NCI-H2107 (cell line): ENCODE results near the gene NLRC5.

Source experiments
- DNase-seq: peaks from one replicate; lab custom pipeline; 2025; lab: John Stamatoyannopoulos, UW

Gene NLRC5, protein sequence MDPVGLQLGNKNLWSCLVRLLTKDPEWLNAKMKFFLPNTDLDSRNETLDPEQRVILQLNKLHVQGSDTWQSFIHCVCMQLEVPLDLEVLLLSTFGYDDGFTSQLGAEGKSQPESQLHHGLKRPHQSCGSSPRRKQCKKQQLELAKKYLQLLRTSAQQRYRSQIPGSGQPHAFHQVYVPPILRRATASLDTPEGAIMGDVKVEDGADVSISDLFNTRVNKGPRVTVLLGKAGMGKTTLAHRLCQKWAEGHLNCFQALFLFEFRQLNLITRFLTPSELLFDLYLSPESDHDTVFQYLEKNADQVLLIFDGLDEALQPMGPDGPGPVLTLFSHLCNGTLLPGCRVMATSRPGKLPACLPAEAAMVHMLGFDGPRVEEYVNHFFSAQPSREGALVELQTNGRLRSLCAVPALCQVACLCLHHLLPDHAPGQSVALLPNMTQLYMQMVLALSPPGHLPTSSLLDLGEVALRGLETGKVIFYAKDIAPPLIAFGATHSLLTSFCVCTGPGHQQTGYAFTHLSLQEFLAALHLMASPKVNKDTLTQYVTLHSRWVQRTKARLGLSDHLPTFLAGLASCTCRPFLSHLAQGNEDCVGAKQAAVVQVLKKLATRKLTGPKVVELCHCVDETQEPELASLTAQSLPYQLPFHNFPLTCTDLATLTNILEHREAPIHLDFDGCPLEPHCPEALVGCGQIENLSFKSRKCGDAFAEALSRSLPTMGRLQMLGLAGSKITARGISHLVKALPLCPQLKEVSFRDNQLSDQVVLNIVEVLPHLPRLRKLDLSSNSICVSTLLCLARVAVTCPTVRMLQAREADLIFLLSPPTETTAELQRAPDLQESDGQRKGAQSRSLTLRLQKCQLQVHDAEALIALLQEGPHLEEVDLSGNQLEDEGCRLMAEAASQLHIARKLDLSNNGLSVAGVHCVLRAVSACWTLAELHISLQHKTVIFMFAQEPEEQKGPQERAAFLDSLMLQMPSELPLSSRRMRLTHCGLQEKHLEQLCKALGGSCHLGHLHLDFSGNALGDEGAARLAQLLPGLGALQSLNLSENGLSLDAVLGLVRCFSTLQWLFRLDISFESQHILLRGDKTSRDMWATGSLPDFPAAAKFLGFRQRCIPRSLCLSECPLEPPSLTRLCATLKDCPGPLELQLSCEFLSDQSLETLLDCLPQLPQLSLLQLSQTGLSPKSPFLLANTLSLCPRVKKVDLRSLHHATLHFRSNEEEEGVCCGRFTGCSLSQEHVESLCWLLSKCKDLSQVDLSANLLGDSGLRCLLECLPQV (N-terminal part only)

DNA sequence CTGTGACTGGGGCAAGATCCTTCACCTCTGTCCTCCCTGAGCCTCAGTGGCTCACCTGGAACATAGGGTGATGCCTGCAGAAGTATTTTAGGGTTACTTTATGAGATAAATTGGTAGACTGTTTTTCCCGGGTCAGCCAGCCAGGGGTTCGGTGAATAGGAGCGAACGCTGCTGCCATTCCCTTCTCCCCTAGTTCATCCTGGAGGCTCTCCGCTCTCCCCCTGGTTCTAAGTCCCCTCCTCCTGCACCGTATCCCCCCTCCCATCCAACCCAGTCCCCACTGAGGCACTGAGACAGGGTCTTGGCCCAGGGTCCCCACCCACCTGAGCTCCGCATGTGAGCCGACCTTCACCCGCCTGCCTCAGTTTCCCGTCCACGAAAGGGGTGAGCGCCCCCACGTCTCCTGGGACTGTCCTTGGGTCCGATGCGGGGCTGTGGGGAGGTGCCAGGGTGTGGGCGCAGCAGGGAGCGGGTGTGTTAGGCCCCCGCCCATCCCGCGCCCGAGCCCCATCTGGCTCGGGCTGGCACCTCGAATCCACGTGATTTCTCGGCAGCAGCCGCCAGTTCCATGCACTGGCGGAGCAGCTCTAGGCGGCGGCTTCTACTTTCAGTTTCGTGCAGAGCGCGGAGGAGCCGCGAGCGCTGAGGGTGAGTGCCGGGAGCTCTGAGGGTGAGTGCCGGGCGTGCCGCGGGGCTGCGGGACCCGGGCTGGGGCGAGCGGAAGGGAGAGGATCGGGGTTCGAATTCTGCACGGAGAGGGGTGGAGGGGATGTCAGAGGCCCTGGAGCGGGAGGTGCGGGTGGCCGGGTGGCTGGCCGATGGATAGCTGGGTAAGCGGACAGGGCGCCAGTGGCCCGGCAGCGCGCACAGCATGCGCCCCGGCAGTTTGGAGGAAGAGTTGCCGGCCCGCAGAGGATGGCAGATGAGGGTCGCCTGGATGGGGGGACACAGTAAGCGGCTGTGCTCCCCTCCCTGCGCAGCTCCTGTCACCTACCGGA is at the start of gene NLRC5:
TSS of gene NLRC5 (plus strand) at position 610 of the 998 bp plus-strand sequence. CDS start 31,156 bp downstream, outside the sequence.
- peak; percentile 71 for DNase-seq

DNA sequence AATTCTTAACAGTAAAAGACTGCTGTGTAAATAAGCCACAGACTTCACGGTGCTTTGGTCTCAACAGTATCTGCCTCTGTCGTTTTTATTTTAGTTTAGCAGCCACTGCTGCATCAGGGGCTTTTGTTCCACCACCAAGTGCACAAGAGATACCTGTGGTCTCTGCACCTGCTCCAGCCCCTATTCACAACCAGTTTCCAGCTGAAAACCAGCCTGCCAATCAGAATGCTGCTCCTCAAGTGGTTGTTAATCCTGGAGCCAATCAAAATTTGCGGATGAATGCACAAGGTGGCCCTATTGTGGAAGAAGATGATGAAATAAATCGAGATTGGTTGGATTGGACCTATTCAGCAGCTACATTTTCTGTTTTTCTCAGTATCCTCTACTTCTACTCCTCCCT is 49.6 kb upstream of the NLRC5 start:
- peak; percentile 73 for DNase-seq

DNA sequence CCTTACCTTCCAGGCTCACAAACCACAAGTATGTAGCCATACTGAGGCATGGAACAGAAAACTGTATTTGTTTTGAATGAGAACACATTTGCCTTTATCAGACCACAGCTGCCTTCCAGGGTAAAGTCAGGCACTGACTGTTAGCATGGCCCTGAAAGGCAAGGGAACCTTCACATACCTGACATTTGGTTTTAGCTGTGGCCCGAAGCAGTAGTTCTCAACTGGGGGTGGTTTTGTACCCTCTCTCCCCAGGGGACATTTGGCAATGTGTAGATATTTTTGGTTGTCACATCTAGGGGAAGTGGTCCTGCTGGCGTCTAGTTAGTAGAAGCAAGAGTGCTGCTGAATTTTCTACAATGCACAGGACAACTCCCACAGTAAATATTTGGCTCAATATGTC is 48.3 kb upstream of the NLRC5 start:
- DNase-seq, result no peak

DNA sequence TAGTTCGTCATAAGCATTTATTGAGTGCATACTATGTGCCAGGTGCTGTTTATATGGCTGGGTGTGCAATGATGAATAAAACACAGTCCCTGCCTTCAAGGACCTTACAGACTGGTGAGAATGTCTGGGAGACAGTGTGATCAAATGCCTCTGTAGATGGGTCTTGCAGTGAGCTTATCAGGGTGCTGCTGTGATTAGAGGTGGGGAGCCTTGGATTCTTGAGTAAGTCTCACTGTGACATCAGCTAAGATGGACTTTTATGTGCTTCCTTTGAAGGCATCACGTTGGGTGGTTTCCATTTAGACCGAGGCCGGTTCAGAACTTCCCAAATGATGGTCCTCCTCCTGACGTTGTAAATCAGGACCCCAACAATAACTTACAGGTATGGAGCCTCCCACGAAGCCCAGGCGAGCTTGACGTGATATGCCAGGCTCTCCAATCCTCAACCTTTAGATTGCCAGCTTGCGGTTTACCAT is 47.5 kb upstream of the NLRC5 start:
- no peak for DNase-seq

DNA sequence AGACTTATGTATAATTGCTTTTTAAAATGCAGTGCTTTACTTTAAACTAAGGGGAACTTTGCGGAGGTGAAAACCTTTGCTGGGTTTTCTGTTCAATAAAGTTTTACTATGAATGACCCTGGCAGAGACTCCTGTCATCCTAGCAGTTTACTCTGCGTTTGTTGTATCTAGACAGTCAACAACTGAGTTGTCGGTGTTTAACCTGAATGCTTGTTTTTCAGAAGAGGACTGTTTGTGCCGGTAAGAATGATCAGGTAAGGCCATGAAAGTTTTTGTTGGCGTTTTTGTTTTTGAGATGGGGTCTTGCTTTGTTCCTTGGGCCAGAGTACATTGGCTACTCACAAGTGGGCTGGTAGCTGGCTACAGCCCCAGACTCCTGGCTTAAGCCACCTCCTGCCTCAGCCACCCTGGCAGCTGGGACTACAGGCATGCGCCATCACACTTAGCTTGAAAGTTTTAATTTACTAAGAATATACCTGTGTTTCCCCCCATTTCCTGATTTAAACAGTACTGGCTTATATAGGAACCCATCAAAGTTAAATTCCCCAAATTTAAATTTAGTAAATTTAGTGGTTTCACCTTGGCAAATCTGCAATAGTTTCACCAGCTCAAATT is 45.5 kb upstream of the NLRC5 start:
- DNase-seq, result no peak

DNA sequence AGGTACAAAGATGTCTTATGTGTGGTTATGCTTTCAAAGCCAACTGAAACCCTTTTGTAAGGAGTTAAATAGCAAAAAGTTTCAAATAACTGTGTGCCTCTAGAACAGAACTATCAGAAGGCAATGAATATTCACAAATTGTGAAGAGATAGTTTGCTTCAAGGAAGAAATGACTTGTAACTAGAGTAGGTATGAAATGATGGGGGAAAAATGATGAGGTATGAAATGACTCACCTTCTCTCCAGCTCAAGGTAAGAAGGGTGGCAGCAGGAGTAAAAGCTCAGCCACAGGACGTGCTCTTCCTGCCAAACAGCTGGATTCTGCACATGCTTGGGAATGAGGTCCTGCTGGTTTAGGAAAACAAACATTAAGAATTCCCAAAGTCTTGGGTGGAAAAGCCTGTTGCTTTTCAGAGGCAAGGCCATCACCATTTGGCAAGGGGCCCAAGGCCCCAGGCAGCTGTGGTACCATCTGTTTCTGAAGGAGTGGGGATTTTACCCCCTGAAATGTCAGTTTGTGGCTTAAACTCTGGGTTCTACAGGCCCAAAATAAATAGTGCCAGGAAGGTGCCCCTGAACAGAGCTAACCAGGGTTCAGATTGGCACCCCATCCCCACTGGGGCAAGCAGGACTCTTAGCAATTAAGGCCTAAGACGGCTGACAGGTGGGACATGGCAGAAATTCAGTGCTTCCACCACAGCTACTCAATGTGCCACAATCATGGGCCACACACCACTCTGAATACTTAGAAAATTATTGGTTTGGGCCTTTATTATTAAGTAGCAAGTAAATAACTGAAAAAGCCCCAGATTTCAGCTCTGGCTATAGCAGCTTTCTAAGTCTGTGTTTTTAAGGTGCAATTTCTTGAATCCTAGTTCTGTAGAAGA is 44.2 kb upstream of the NLRC5 start:
- no peak for DNase-seq

DNA sequence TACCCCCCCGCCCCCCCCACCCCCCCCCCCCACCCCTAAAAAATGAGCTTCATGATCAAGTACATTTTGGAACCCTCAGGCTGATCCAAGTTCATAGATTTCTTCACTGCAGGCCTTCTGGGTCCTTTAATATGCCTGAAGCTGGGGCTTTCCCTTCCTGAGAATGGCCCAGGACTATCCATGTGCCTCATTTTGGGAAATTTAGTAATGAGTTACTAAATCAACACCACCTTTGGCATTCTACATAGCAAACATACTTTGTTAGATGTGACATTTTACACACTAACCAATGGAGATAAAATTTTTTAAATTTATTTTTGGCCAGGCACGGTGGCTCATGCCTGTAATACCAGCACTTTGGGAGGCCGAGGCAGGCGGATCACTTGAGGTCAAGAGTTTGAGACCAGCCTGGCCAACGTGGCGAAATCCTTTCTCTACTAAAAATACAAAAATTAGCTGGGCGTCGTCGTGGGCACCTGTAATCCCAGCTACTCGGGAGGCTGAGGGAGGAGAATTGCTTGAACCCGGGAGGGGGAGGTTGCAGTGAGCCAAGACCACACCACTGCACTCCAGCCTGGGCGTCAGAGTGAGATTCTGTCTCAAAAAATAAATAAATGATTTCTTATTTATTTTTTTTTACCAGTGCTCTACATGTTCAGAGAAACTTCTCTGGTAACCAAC is 43.4 kb upstream of the NLRC5 start:
- DNase-seq, result no peak

DNA sequence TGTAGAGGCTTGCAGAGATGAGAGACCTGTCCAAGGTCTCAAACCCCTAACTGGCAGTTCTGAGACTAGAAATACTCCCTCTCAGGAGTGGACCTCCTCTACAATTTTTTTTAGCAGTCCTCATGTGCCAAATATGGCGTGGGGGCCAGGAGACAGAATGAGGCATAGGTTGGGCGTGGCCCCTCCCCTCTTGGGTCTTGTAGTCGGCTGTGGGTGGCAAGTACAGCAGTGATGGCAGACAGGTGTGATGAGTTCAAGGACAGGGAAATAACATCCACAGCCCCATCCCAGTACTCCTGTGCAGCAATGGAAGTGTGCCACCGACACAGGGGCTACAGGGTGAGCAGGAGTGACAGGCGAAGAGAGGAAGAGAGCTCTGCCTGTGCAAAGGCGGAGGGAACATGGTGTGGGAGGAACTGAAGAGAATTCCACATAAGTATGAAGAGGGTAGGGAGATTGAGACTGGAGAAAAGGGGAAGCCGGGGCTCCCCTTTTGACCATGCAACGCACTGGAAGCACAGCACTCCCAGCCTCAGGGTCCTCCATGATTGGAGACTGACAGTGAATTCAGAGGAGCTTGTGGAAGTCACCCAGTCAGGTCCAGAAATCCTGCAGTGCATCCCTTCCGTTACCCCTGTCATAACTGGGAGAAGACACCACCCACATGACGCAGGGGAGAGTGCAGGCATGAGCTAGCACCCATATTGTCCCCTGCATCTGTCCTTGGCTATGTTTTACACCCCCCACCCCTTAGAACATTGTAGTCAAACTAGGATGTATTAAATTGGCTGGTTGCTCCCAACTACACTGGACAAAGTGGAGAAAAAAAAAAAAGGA is 42.4 kb upstream of the NLRC5 start:
- DNase-seq, result no peak

DNA sequence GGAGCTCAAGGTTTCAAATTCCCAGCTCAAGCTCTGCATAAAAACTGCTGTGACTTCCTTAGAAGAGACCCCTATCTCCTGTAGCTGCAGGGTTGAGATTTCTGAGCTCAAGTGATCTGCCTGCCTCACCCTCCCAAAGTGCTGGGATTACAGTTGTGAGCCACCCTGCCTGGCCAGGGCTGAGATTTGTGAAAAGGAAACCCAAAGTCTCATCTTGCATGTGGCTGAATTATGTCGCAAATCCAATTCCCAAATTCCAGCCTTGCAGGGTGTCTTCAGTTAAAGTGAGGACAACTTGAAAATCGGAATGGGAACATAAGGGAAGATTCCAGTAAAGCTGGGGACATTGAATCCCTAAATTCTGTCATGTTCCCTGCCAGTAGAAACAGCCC is 41.8 kb upstream of the NLRC5 start:
- no peak for DNase-seq

DNA sequence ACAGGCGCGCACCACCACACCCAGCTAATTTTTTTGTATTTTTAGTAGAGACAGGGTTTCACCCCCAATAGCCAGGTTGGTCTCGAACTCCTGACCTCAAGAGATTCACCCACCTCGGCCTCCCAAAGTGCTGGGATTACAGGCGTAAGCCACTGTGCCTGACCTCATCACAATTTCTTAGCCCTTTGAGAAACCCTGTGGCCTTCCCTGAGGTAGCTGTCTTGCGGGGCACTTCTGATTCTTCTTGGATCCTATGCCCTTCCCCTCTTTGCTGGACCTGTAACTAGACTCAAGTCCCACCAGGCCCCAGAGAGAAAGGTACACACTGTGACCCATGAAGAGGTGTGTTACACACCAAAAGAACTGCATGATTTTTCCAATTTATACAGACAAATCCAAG is 41.1 kb upstream of the NLRC5 start:
- no peak for DNase-seq

DNA sequence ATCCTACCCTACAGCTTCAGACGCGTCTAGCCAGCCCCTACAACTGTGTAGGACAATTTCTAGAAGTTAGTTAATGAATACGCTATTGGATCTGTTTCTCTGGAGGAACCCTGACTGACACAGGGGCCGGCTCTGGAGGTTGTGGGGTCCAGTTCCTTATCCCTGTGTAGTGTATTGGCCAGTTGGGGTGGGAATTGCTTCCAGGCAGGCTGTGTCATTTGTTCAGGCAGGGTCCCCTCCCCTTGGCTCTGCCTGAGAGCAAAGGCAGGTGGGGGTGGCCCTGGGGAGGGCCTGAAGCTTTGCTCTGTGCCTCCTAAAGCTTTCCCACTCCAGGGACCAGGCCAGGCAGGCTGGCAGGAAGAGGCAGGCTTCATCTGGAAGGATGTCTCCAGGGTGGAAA is 39.3 kb upstream of the NLRC5 start:
- DNase-seq, result no peak

DNA sequence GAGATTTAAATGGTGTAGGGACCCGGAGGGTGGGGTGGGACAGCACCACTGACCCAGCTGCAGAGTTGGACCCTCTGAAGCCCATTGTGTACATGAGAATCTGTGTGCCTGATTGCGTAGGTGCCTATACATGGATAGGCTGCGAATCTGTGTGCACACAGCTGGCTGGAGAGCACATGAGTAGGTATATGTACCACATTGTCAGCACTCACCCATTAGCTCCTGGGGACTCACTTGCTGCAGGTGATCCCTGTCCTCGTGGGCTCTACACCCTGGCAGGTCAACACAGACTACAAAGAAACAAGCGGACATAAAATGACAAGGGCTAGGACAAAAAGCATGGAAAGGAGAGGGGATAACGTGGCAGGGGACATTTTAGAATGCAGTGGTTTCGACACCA is 38.9 kb upstream of the NLRC5 start:
- DNase-seq, result no peak

DNA sequence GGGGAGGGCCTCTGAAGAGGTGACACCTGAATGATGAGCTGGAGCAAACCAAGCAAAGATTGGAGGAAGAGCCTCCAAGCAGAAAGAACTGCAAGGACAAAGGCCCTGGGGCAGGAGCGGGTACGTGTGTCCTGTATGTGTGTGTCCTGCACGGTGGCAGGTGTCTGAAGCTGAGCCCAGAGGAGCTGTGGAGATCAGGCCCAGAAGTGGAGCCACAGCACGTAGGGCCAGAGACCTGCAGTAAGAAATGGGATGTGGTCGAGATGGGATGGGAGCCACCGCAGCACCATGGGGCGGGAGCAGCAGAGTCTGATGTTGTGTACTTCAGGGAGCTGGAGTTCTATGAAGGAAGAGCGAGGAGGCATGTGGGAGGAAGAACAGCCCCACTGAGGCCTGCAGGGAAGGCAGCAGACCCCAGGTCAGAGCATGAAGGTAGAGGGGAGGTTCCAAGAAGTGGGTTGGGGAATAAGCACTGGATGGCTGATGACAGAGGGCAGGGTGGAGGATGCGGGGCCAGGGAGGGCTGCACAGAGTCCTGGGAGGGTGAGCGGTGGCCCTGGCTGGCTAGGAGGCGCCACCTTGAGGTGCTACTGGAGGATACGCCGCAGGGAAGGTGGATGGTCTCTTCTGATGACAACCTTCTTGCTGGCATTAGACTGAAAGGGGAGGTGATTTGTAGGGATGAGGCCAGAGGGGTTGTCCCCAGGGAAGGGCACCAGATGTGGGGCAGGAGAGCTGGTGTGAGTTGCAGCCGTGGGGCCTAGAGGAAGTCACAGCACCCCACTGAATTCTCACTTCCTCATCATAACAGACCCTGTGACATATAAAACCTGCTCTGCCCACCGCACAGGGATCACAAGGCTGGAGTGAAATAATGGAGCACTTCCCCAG is 38.2 kb upstream of the NLRC5 start:
- peak; percentile 45 for DNase-seq

DNA sequence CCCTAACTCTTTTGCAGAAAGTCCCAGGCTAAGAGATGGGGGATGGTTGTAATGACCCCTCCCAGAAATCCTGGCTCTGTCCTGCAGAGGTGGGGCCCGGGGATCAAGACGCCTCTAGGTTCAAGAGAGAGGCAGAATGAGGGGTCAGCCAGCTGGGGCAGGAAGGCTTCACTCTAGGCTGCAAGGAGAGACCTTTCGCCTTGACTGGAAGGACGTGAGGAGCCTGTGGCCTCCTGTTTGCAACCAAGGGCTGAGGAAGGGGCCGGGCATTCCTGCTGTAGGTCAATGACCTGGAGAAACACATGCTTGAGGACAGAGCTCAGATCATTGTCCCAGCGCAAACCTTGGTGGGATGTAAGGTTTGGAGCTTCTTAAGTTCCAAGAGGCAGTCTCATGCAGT is 36.4 kb upstream of the NLRC5 start:
- no peak for DNase-seq

DNA sequence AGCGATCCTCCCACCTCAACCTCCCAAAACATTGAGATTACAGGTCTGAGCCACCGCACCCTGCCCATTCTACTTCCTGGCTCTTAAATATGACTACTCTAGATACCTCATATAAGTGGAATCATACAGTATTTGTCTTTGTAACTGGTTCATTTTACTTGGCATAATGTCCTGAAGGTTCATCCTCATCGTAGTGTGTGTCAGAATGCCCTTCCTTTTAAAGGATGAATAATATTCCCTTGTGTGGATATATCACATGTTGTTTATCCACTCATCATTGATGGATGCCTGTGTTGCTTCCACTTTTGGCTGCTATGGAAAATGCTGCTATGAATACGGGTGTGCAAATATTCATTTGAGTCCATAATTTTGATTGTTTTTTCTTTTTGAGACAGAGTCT is 33.3 kb upstream of the NLRC5 start:
- no peak for DNase-seq

DNA sequence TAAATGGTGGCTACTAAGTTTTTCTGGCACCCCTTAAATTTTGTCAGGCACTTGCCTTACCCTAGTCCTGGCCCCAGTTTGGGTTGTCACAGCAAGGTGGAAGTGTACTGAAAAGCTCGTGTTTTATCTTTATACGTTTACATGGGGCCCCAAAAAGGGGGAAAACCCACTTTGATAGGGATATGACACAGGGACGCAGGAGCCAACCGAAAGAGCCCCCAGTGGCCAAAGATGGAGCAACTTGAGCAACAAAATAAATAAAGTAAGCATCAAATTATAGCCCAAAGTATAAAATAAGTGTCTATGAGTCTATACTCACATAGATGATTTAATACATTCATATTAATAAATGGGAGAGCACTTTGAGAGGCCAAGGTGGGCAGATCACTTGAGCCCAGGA is 32.6 kb upstream of the NLRC5 start:
- DNase-seq, result no peak

DNA sequence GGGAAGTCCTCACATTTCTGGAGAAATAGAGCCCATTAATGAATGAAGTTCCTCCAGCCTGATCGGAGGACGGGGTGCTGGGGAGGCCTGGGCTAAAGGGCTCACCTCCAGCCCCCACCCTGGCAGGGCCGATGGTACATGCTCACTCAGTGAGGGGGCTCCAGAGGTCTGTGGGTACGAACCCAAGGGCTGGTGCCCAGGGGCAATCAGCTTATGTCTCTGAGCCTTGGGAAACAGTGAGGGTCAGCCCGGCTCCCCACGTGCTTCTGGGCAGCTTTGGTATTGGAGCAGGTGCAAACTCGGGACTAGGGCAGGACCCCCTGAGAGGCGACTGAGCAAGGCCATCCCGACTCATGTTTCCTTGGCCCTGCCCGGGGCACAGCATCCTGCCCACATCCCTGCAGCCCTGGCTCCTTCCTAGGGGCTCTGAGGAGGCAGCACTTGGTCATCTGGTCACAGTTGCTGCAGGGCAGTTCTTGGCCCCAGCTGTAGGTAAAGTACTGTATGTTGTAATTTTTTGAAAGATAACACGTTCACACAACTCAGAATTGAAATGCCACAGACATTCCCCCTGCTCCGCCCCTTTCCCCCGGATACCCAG is 28.6 kb upstream of the NLRC5 start:
- no peak for DNase-seq
